Loucy (cell line): ENCODE results near the gene UNKL.
"Not testable (repeated sequence)": the region's sequence is repeated elsewhere in the genome, so short reads cannot be mapped to it uniquely, and the experiment has no call there.

Source experiments
- H2AFZ ChIP-seq: fragments of 200-600 bp; sonication (generic); 2 replicates; pipeline ENCODE4 v1.6.0; 2016; ENCODE audit warnings: antibody characterized with exemption, mild to moderate bottlenecking, low read length, moderate library complexity
- H3F3A ChIP-seq: fragments of 200-600 bp; 2 replicates; pipeline ENCODE4 v1.6.0; 2016; ENCODE audit warnings: antibody characterized with exemption, low read depth, mild to moderate bottlenecking
- H3K27me3 ChIP-seq: fragments of 200-600 bp; sonication (generic); 2 replicates; pipeline ENCODE4 v1.6.1; 2014; ENCODE audit warnings: low read length, mild to moderate bottlenecking; ENCODE audit not compliant: insufficient read depth, poor library complexity, severe bottlenecking
- H3K36me3 ChIP-seq: fragments of 200-600 bp; sonication (generic); 2 replicates; pipeline ENCODE4 v1.6.1; 2016; ENCODE audit warnings: low read length; ENCODE audit not compliant: insufficient read depth
- H3K4me1 ChIP-seq: fragments of 200-600 bp; sonication (generic); 2 replicates; pipeline ENCODE4 v1.5.1; 2014; ENCODE audit warnings: low read length, mild to moderate bottlenecking; ENCODE audit not compliant: insufficient read depth, poor library complexity, severe bottlenecking
- H3K4me2 ChIP-seq: fragments of 200-600 bp; sonication (generic); 2 replicates; pipeline ENCODE4 v1.6.0; 2014; ENCODE audit warnings: antibody characterized with exemption, low read length, low read depth, mild to moderate bottlenecking; ENCODE audit not compliant: poor library complexity, severe bottlenecking
- H3K4me3 ChIP-seq: fragments of 200-600 bp; sonication (generic); 2 replicates; pipeline ENCODE4 v1.5.1; 2014; ENCODE audit warnings: low read length, mild to moderate bottlenecking, mixed read lengths; ENCODE audit not compliant: poor library complexity, severe bottlenecking
- H3K79me2 ChIP-seq: fragments of 200-600 bp; sonication (generic); 2 replicates; pipeline ENCODE4 v1.6.1; 2014; ENCODE audit warnings: low read length; ENCODE audit not compliant: insufficient read depth
- H3K9ac ChIP-seq: fragments of 200-600 bp; sonication (generic); 2 replicates; pipeline ENCODE4 v1.6.0; 2014; ENCODE audit warnings: mild to moderate bottlenecking, low read depth, low read length, moderate library complexity; ENCODE audit not compliant: poor library complexity, severe bottlenecking
- H3K9me2 ChIP-seq: fragments of 200-600 bp; sonication (generic); replicated peaks from 2 replicates; pipeline ENCODE4 v1.6.1; 2016; ENCODE audit warnings: low read depth, low read length, mixed read lengths
- H3K9me3 ChIP-seq: fragments of 200-600 bp; sonication (generic); 2 replicates; pipeline ENCODE4 v1.6.1; 2014; ENCODE audit warnings: mild to moderate bottlenecking, antibody characterized with exemption, low read length, low read depth; ENCODE audit not compliant: insufficient read depth
- H4K20me1 ChIP-seq: fragments of 200-600 bp; sonication (generic); 2 replicates; pipeline ENCODE4 v1.6.0; 2014; ENCODE audit warnings: antibody characterized with exemption, low read length, mild to moderate bottlenecking; ENCODE audit not compliant: insufficient read depth, poor library complexity, severe bottlenecking
- CTCF ChIP-seq: fragments of 200-600 bp; sonication (generic); conservative IDR thresholded peaks from 2 replicates; pipeline ENCODE4 v1.5.1; 2014; ENCODE audit warnings: mild to moderate bottlenecking, antibody characterized with exemption, low read length
- EZH2phosphoT487 ChIP-seq: fragments of 200-600 bp; IDR thresholded peaks from 2 replicates; pipeline ENCODE4 v1.6.1; 2018; ENCODE audit warnings: antibody characterized with exemption, mild to moderate bottlenecking, moderate library complexity, borderline replicate concordance

UNKL gene

GRCh38 chr16:1443403-1443973 lies 29.0 kb upstream of the UNKL start:
- Histone ChIP-seq H3K9me2 (no peaks in the 10 kb centered on the region), H3F3A (no peaks in the 10 kb centered on the region), H3K27me3 (no peaks in the 10 kb centered on the region), H3K4me2 (no peak overlapping the region), H3K36me3 (no peaks in the 10 kb centered on the region), H3K4me3 (no peak overlapping the region), H3K9me3 (no peaks in the 10 kb centered on the region), H4K20me1 (no peaks in the 10 kb centered on the region), H3K79me2 (no peaks in the 10 kb centered on the region), H3K4me1 (no peaks in the 10 kb centered on the region), H2AFZ (no peak overlapping the region), H3K9ac (no peak overlapping the region)
- no peak for TF ChIP-seq CTCF

GRCh38 chr16:1442697-1443096 lies 28.2 kb upstream of the UNKL start:
- Histone ChIP-seq H3K9ac (no peak overlapping the region), H3K9me3 (no peaks in the 10 kb centered on the region), H4K20me1 (no peaks in the 10 kb centered on the region), H3K27me3 (no peaks in the 10 kb centered on the region), H3K79me2 (no peaks in the 10 kb centered on the region), H3F3A (no peaks in the 10 kb centered on the region), H3K4me2 (no peak overlapping the region), H3K4me3 (no peak overlapping the region), H3K36me3 (no peaks in the 10 kb centered on the region), H3K4me1 (no peaks in the 10 kb centered on the region), H3K9me2 (no peaks in the 10 kb centered on the region), H2AFZ (no peak overlapping the region)
- no peak for TF ChIP-seq CTCF
- TF ChIP-seq EZH2phosphoT487, result no peak

- H3K79me2 ChIP-seq, result no peaks in the 10 kb centered on the region
- no peak overlapping the region for H3K9ac ChIP-seq
- H3K36me3 ChIP-seq, result no peaks in the 10 kb centered on the region
- H4K20me1 ChIP-seq, result no peaks in the 10 kb centered on the region
- H3K4me1 ChIP-seq, result no peaks in the 10 kb centered on the region
- H3K9me3 ChIP-seq, result no peaks in the 10 kb centered on the region
- no peak overlapping the region for H3K4me2 ChIP-seq
- H2AFZ ChIP-seq, result no peak overlapping the region
- H3K27me3 ChIP-seq, result no peaks in the 10 kb centered on the region
- no peak overlapping the region for H3K4me3 ChIP-seq
- H3F3A ChIP-seq, result no peaks in the 10 kb centered on the region
- no peaks in the 10 kb centered on the region for H3K9me2 ChIP-seq
- no peak for TF ChIP-seq CTCF
- TF ChIP-seq EZH2phosphoT487, result no peak
Measured at GRCh38 chr16:1441391-1441829, 26.9 kb upstream of the UNKL start.

- not testable (repeated sequence) for H2AFZ ChIP-seq, H3K79me2 ChIP-seq, H3K9me2 ChIP-seq, H4K20me1 ChIP-seq, H3K4me3 ChIP-seq, H3K4me1 ChIP-seq, H3K27me3 ChIP-seq, H3K9ac ChIP-seq, H3K36me3 ChIP-seq, H3K9me3 ChIP-seq, H3K4me2 ChIP-seq, H3F3A ChIP-seq
Measured at GRCh38 chr16:1439699-1440074, 25.2 kb upstream of the UNKL start.
